C4-2B (cell line): ENCODE results near the gene ZMYM4.

Experiments used
- H3K27ac ChIP-seq: fragments of 450-650 bp; 2 replicates; pipeline ENCODE4 v1.5.1; 2017
- ZFX ChIP-seq: fragments of 450-650 bp; IDR thresholded peaks from 2 replicates; pipeline ENCODE4 v1.6.1; 2017
- TF ChIP-seq, protein P1 (sequence below): fragments of 450-650 bp; conservative IDR thresholded peaks from 2 replicates; pipeline ENCODE4 v1.5.1; 2017; ENCODE audit warnings: mild to moderate bottlenecking

ZMYM4 gene

DNA sequence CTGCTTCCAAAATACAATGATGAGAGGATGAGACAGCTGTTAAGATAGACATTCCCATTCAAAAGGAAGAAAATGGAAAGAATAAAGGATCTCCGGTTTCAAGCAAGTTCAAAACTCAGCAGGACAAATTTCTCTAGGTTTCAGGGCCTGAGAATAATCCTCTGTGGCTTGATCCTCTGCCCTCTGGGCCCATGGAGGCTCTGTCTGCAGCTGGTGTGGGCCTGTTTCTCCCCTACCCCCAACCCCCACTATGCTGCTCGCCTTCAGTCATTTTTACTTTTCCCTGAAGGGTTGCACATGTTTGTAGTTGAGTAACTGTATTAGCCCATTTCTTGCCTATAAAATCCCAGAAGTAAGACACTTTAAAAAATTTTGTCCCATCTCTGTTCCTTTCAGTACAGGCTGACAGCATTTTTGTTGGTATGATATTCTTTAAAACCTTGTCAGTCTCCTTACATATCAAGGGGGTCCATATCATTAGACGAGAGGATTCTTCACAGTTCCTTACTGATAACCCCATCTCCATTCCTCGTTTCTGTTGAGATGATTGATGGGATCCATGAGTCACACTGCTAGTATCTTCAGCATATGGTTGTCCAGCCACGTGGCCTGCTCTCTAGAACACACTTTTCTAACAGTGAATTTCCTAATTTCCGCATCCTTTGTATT is 10.5 kb downstream of the ZMYM4 start:
- H3K27ac ChIP-seq = no peak overlapping the region
- no peak for TF ChIP-seq ZFX
- TF ChIP-seq, protein P1, sequence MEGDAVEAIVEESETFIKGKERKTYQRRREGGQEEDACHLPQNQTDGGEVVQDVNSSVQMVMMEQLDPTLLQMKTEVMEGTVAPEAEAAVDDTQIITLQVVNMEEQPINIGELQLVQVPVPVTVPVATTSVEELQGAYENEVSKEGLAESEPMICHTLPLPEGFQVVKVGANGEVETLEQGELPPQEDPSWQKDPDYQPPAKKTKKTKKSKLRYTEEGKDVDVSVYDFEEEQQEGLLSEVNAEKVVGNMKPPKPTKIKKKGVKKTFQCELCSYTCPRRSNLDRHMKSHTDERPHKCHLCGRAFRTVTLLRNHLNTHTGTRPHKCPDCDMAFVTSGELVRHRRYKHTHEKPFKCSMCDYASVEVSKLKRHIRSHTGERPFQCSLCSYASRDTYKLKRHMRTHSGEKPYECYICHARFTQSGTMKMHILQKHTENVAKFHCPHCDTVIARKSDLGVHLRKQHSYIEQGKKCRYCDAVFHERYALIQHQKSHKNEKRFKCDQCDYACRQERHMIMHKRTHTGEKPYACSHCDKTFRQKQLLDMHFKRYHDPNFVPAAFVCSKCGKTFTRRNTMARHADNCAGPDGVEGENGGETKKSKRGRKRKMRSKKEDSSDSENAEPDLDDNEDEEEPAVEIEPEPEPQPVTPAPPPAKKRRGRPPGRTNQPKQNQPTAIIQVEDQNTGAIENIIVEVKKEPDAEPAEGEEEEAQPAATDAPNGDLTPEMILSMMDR = no peak

DNA sequence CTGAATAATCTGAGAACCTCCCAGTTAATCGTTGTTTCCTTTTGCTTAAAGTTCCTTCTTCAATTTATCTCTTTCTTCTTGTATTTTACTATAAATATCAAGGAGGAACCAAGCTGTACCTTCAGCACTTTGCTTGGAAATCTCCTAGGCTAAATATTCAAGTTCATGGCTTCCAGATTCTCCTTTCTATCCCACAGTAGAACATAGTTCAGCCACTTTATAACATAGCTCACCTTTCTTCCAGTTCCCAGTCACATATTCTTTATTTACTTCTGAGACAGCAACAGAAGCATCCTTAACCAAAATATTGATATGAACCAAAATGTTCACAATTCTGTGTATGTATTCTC is 11.0 kb downstream of the ZMYM4 start:
- H3K27ac ChIP-seq = no peak overlapping the region
- no peak for TF ChIP-seq ZFX
- TF ChIP-seq, protein P1 = no peak

DNA sequence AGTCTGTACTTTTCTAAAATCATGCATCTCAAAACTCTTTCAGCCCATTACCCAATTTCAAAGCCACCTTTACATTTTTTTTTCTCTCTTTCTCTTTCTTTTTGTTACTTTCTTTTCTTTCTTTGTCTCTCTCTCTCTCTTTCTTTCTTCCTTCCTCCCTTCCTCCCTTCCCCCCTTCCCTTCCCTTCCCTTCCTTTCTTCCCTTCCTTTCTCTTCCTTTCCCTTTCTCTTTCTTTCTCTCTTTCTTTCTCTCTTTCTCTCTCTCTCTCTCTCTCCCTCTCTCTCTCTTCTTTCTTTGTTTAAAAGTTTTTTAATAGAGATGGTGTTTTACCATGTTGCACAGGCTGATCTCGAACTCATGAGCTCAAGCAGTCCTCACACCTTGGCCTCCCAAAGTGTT is 11.5 kb downstream of the ZMYM4 start:
- no peak for TF ChIP-seq ZFX
- TF ChIP-seq, protein P1 = no peak

DNA sequence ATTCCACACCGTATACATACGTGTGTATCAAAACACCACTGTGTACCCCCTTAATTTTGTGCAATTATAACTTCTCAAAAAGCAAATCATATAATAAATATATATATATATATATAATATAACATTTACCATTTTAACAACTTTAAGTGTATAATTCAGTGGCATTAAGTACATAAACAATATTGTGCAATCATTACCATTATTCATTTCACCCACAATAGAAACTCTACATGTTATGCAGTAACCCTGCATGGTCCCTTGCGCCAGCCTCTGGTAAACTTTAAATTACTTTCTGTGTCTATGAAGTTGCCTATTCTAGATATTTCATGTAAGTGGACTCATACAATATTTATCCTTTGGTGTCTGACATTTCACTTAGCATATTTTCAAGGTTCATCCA is 13.1 kb downstream of the ZMYM4 start:
- TF ChIP-seq ZFX = no peak
- TF ChIP-seq, protein P1 = no peak
- H3K27ac ChIP-seq = no peak overlapping the region

More for the DNA sequence above, 11.5 kb downstream of the ZMYM4 start:
- no peak overlapping the region for H3K27ac ChIP-seq

DNA sequence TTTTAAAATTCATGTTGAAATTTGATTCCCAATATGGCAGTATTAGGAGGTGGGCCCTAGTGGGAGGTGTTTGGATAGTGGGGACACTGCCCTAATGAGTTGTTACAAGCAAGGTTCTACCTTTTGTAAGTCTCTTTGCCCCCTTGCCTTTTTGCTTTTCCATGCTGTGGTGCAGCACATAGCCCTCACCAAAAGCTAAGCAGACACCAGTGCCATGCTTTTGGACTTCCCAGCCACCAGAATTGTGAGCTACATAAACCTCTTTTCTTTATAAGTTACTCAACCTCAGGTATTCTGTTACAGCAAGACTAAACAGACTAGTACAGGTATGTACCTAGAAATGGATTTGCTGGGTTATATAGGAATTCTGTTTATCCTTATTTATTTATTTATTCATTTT is 13.7 kb downstream of the ZMYM4 start:
- H3K27ac ChIP-seq = no peak overlapping the region
- TF ChIP-seq ZFX = no peak
- TF ChIP-seq, protein P1 = no peak

DNA sequence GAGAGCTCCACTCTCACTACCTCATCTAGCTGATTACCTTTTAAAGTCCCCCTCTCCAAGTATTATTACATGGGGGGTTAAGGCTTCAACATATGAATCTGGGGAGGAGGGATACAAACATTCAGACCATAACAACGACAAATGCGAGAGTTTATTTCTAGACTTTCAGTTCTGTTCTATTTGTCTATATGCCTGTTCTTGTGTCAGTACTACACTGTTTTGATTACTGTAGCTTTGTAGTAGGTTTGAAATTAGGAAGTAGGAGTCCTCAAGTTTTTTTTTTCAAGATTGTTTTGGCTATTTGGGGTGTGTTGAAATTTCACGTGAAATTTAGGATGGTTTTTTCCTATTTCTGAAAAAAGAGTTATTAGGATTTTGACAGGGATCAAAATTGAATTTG is 16.3 kb downstream of the ZMYM4 start:
- TF ChIP-seq ZFX = no peak
- TF ChIP-seq, protein P1 = no peak
- no peak overlapping the region for H3K27ac ChIP-seq

DNA sequence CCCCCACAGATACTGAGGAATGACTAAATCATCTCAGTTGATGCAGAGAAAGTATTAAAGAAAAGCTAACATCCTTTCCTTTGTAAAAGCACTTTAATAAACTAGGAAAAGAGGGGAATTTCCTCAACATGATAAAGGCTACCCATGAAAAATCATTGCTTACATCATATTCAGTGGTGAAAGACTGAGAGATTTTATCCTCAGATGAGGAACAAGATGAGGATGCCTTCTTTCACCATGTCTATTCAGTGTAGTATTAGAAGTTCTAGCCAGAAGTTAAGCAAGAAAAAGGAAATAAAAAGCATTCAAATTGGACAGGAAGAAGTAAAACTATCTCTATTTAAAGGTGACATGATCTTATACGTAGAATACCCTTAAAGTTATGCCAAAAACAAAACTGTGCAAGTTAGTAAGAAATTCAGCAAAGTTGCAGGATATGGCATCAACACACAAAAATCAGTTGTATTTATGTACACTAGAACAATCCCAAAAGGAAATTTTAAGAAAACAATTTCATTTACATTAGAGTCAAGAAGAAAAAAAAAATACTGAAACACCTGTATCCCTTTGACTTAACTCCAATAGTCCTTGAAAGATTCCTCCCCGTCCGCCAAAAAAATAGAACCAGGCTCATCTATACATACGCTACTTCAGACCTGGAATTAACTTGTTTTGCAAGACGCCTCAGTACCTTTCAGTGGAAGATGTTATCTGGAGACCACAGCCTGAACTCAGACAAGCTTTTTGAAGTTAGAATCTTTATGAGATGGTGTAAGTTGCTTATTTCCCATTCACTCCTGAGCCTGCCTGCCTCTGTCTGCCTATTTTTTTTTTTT is 17.5 kb downstream of the ZMYM4 start:
- no peak overlapping the region for H3K27ac ChIP-seq
- TF ChIP-seq, protein P1 = no peak
- TF ChIP-seq ZFX = no peak
